Right lobe of liver (tissue), 4 donors: ENCODE data around the gene PADI6.

Experiments used
- CTCF ChIP-seq, 4 donors: fragments of 200-600 bp in 3 of 4; fragments of 450-650 bp in 1 of 4; IDR thresholded peaks; one replicate each; pipeline versions ENCODE4 v1.5.1 to v1.8.0; 2016 to 2022; ENCODE audit warnings: antibody characterized with exemption in 4 of 4, mild to moderate bottlenecking in 2 of 4
- POLR2A ChIP-seq: fragments of 450-650 bp; IDR thresholded peaks from one replicate; pipeline ENCODE4 v1.6.1; 2017; ENCODE audit warnings: antibody characterized with exemption, mild to moderate bottlenecking
- donor health status: DM: no; HTN: no; CAD: no.
- donor health status: DM: no; HTN: no; CAD: no.
- donor health status: DM: no; HTN: yes; CAD: no.

DNA sequence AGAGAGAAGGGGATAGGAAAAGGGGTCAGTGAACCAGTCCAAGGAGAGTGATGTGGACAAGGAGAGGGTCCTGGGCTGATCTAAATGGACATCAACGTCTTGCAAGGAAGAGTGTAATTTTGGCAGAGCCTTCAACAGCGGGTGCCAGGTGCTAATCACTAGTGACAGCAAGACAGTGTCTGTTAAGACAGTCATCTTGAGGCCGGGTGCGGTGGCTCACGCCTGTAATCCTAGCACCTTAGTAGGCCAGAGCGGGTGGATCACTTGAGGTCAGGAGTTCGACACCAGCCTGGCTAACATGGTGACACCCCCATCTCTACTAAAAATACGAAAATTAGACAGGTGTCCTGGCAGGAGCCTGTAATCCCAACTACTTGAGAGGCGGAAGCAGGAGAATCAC, 12.2 kb upstream of the PADI6 start:
- no peak for TF ChIP-seq POLR2A
- TF ChIP-seq CTCF (IDR thresholded peaks at IDR 0.05) = no peak
